SK-N-MC (cell line): ENCODE results near the gene SBF2.

ENCODE experiments used
- EZH2 ChIP-seq: fragments of 200-600 bp; sonication (generic); IDR thresholded peaks from one replicate; pipeline ENCODE4 v1.6.1; 2017; ENCODE audit warnings: antibody characterized with exemption
- FOXP2 ChIP-seq: optimal IDR thresholded peaks from 2 replicates; pipeline ENCODE3; 2011; ENCODE audit warnings: mild to moderate bottlenecking, moderate library complexity; ENCODE audit not compliant: insufficient read depth; ENCODE audit errors: extremely low read length, control extremely low read depth
- POLR2AphosphoS5 ChIP-seq: IDR thresholded peaks from 2 replicates; pipeline ENCODE4 v1.6.1; 2012; ENCODE audit warnings: mild to moderate bottlenecking, low read depth, low read length, borderline replicate concordance

GRCh38 chr11:10076458-10077141 lies 217.4 kb downstream of the SBF2 start:
- TF ChIP-seq POLR2AphosphoS5 (no peak), EZH2 (no peak), FOXP2 (no peak)
